Calu3 (cell line): ENCODE results near the gene DIP2B. TPM values are rescaled to one million over a fixed set of nuclear protein-coding genes. Genes with fewer than 3 reads are reported as not detected.
"Not testable (repeated sequence)": the region's sequence is repeated elsewhere in the genome, so short reads cannot be mapped to it uniquely, and the experiment has no call there.

ENCODE experiments used
- BruUV-seq: library from RNA; stranded (reverse); fragments of 400-500 nt; replicated peaks from 2 replicates; lab custom pipeline; 2021; lab: Mats Ljungman, UMichigan
- CTCF ChIA-PET: fragments of 300-600 bp; sonication (Branson Sonifier 250); formaldehyde crosslinking; loops from one replicate; lab custom pipeline; 2022; ENCODE audit warnings: antibody characterized with exemption; lab: Charles Lee
- DNase-seq: peaks from one replicate; pipeline ENCODE4 v3.0.0; 2022
- H3K27ac Mint-ChIP-seq: one replicate; pipeline ENCODE4 v1.8.0; 2022; ENCODE audit warnings: mixed read lengths; ENCODE audit not compliant: unreplicated experiment
- H3K27me3 Mint-ChIP-seq: one replicate; pipeline ENCODE4 v1.8.0; 2022; ENCODE audit warnings: mixed read lengths; ENCODE audit not compliant: unreplicated experiment
- H3K36me3 Mint-ChIP-seq: one replicate; pipeline ENCODE4 v1.8.0; 2022; ENCODE audit warnings: mild to moderate bottlenecking, moderate library complexity, mixed read lengths; ENCODE audit not compliant: insufficient read depth, unreplicated experiment
- H3K4me1 Mint-ChIP-seq: one replicate; pipeline ENCODE4 v1.8.0; 2022; ENCODE audit warnings: mild to moderate bottlenecking, low read depth, mixed read lengths; ENCODE audit not compliant: unreplicated experiment
- H3K4me3 Mint-ChIP-seq: one replicate; pipeline ENCODE4 v1.8.0; 2022; ENCODE audit warnings: mild to moderate bottlenecking, low read depth, moderate library complexity, mixed read lengths; ENCODE audit not compliant: unreplicated experiment
- H3K9me3 Mint-ChIP-seq: one replicate; pipeline ENCODE4 v1.8.0; 2022; ENCODE audit warnings: low read depth, mixed read lengths; ENCODE audit not compliant: unreplicated experiment
- intact Hi-C: fragments of 100-400 bp; cut with micrococcal nuclease; formaldehyde crosslinking; loops from one replicate; pipeline ENCODE4 v1.10.0; 2022; ENCODE audit not compliant: unreplicated experiment
- total RNA-seq: library from RNA; stranded (reverse); gene quantifications from 2 replicates; pipeline ENCODE4 v1.2.3, GENCODE V29; 2022
- TF ChIP-seq, protein P1 (sequence below): fragments of 200-600 bp; IDR thresholded peaks from one replicate; pipeline ENCODE4 v1.8.0; 2022; ENCODE audit warnings: antibody characterized with exemption; ENCODE audit not compliant: unreplicated experiment

Gene DIP2B
- total RNA-seq, 1 experiment from 2014 or later: 22.8 TPM

DNA sequence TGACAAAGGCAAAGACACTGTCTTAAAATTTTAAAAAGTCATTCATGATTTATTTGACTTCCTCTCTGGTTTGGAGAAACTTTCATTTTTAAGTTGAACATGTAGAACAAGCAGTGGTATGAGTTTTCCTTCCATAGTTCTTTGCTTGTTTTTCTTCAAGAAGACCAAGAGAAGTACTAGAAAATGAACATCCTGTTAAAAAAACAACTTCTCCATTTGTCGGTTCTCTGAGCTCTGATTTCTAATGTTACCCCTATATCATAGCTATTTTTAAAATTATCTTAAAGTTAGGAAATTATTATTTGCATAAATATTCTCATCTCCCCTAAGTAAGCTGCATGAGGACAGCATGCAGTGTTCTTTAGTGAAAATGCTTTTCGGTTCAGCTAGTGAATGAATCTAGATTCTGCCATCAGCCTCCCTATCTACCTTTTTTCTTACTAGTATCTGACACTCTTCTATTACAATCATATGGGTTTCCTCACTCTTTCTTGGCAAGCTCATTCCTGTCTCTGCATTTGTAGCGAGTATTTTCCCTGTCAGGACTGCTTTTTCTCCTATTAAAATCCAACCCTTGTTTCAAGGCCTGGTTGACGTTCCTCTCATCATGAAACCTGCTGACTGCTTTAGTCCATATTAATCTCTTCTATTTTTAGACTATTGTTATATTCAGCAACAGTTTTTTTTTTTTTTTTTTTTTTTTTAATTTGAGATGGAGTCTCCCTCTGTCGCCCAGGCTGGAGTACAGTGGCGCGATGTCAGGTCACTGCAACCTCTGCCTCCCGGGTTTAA lies 15.8 kb downstream of the DIP2B start:
- no peak overlapping the region for H3K4me3 Mint-ChIP-seq
- H3K9me3 Mint-ChIP-seq: no peaks in the 10 kb centered on the region
- TF ChIP-seq, protein P1, sequence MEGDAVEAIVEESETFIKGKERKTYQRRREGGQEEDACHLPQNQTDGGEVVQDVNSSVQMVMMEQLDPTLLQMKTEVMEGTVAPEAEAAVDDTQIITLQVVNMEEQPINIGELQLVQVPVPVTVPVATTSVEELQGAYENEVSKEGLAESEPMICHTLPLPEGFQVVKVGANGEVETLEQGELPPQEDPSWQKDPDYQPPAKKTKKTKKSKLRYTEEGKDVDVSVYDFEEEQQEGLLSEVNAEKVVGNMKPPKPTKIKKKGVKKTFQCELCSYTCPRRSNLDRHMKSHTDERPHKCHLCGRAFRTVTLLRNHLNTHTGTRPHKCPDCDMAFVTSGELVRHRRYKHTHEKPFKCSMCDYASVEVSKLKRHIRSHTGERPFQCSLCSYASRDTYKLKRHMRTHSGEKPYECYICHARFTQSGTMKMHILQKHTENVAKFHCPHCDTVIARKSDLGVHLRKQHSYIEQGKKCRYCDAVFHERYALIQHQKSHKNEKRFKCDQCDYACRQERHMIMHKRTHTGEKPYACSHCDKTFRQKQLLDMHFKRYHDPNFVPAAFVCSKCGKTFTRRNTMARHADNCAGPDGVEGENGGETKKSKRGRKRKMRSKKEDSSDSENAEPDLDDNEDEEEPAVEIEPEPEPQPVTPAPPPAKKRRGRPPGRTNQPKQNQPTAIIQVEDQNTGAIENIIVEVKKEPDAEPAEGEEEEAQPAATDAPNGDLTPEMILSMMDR: no peak
- DNase-seq: no peak
- no peaks in the 10 kb centered on the region for H3K27me3 Mint-ChIP-seq
- BruUV-seq: no TSS peak
- CTCF ChIA-PET: interaction anchor here (0.6 to 1.3 kb wide), 5 partner anchors 11 to 21 kb away, joined by 3 to 6 read pairs (median 4); no protein-coding TSS in a partner anchor
- peaks cover 20% of the 10 kb centered on the region for H3K4me1 Mint-ChIP-seq
- intact Hi-C loops: no loop called here
- peaks cover 5% of the 10 kb centered on the region for H3K36me3 Mint-ChIP-seq
- H3K27ac Mint-ChIP-seq: no peak overlapping the region

DNA sequence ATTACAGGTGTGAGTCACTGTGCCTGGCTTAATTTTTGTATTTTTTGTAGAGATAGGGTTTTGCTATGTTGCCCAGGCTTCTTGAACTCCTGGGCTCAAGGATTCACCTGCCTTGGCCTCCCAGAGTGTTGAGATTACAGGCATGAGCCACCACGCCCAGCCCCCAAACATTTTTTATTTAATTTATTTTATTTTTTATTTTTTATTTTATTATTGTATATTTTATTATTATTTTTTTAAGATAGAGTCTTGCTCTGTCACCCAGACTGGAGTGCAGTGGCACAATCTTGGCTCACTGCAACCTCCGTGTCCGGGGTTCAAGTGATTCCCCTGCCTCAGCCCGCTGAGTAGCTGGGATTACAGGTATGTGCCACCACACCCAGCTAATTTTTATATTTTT lies 17.0 kb downstream of the DIP2B start:
- H3K27ac Mint-ChIP-seq, CTCF ChIA-PET, H3K9me3 Mint-ChIP-seq, H3K4me3 Mint-ChIP-seq, DNase-seq, H3K27me3 Mint-ChIP-seq, BruUV-seq, H3K36me3 Mint-ChIP-seq, intact Hi-C loops: not testable (repeated sequence)
- H3K4me1 Mint-ChIP-seq: peaks cover 23% of the 10 kb centered on the region

DNA sequence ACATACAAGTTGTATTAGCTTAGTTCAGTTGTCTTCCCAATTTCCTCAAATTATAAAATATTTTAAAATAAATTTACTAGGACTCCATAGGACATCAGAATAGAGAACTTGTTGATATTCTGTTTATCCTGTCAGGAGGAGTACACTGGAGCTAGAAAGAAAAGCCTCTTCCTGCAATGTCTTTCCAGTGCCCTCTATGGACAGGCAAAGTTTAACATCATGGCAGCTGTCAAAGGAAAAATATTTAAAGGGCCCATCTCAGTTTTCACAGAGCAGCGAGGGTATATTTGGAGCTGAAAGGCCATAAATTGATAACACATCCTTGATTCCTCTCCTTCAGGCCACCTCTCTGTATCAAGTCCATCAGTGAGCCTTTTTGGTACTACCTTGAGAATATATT lies 19.0 kb downstream of the DIP2B start:
- peaks cover 5% of the 10 kb centered on the region for H3K36me3 Mint-ChIP-seq
- no peak overlapping the region for H3K27ac Mint-ChIP-seq
- no peak overlapping the region for H3K4me3 Mint-ChIP-seq
- H3K9me3 Mint-ChIP-seq: no peaks in the 10 kb centered on the region
- peaks cover 29% of the 10 kb centered on the region for H3K4me1 Mint-ChIP-seq
- BruUV-seq: no TSS peak
- no peak for DNase-seq
- CTCF ChIA-PET: no interaction called here
- intact Hi-C loops: no loop called here
- H3K27me3 Mint-ChIP-seq: no peaks in the 10 kb centered on the region
- TF ChIP-seq, protein P1: no peak

DNA sequence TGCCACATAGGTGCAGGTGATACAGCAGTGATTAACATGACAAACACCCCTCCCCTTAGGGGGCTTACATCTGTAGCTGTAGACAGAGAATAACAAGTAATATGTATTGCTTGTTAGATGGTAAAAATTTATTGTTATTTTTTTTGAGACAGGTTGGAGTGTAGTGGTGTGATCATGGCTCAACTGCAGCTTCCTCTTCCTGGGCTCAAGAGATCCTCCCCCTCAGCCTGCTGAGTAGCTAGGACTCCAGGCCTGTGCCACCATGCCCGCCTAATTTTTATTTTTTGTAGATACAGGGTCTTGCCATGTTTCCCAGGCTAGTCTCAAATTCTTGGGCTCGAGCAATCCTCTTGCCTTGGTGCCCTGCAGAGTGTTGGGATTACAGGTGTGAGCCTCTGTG lies 19.8 kb downstream of the DIP2B start:
- H3K9me3 Mint-ChIP-seq: no peaks in the 10 kb centered on the region
- no TSS peak for BruUV-seq
- no peak overlapping the region for H3K4me3 Mint-ChIP-seq
- no peak for DNase-seq
- peaks cover 5% of the 10 kb centered on the region for H3K36me3 Mint-ChIP-seq
- TF ChIP-seq, protein P1: no peak
- intact Hi-C loops: no loop called here
- CTCF ChIA-PET: no interaction called here
- H3K27ac Mint-ChIP-seq: no peak overlapping the region
- H3K4me1 Mint-ChIP-seq: peaks cover 38% of the 10 kb centered on the region
- no peaks in the 10 kb centered on the region for H3K27me3 Mint-ChIP-seq

DNA sequence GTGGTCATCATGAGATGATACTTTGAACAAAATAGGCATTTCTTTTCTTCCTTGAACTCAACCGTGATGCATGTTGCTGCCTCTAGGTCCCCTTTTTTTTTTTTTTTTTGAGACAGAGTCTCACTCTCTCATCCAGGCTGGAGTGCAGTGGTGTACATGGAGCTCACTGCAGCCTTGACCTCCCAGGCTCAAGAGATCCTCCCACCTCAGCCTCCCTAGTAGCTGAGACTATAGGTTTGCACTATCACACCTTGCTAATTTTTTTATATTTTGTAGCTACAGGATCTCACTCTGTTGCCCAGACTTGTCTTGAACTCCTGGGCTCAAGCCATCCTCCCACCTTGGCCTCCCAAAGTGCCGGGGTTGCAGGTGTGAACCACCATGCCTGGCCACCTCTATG lies 20.6 kb downstream of the DIP2B start:
- no peaks in the 10 kb centered on the region for H3K9me3 Mint-ChIP-seq
- H3K4me3 Mint-ChIP-seq: no peak overlapping the region
- peaks cover 34% of the 10 kb centered on the region for H3K4me1 Mint-ChIP-seq
- no peak for DNase-seq
- CTCF ChIA-PET: no interaction called here
- peak overlapping the region; percentile 17 for H3K27ac Mint-ChIP-seq
- peaks cover 5% of the 10 kb centered on the region for H3K36me3 Mint-ChIP-seq
- intact Hi-C loops: no loop called here
- no peaks in the 10 kb centered on the region for H3K27me3 Mint-ChIP-seq
- no TSS peak for BruUV-seq
- TF ChIP-seq, protein P1: no peak
